Breast epithelium (tissue), 4 donors: ENCODE results near the gene COPG2. TPM values are rescaled to one million over a fixed set of nuclear protein-coding genes. Genes with fewer than 3 reads are reported as not detected.
A peak's percentile ranks its signal among the peaks of the same experiment; 100 is the strongest.

Experiments
- DNase-seq, 2 donors: peaks; one replicate each; pipeline ENCODE4 v3.0.0-alpha.2; 2019; ENCODE audit warnings: low spot score in 2 of 2
- H3K27ac ChIP-seq, 2 donors: fragments of 200-600 bp; sonication (generic) in 1 of 2; one replicate each; pipeline ENCODE4 v1.5.1; 2016 to 2019; ENCODE audit warnings: mild to moderate bottlenecking in 1 of 2
- H3K27me3 ChIP-seq, 2 donors: fragments of 200-600 bp; sonication (generic) in 1 of 2; one replicate each; pipeline versions ENCODE4 v1.5.1 to v1.6.0; 2017 to 2019; ENCODE audit warnings: control low read depth in 1 of 2, mild to moderate bottlenecking in 1 of 2
- H3K36me3 ChIP-seq: fragments of 200-600 bp; one replicate; pipeline ENCODE4 v1.5.1; 2019
- H3K4me1 ChIP-seq, 2 donors: fragments of 200-600 bp; sonication (generic); one replicate each; pipeline ENCODE4 v1.5.1; 2016 to 2019; ENCODE audit warnings: control low read depth in 1 of 2
- H3K4me3 ChIP-seq, 3 donors: fragments of 200-600 bp; sonication (generic); 1 replicate in 2 of 3; 2 replicates in 1 of 3; pipeline ENCODE4 v1.5.1; 2016 to 2019; ENCODE audit warnings: mild to moderate bottlenecking in 3 of 3, moderate library complexity in 2 of 3
- H3K9me3 ChIP-seq, 2 donors: fragments of 200-600 bp; sonication (generic) in 1 of 2; one replicate each; pipeline ENCODE4 v1.5.1; 2016 to 2019; ENCODE audit warnings: control low read depth in 1 of 2
- POLR2A ChIP-seq: fragments of 450-650 bp; IDR thresholded peaks from one replicate; pipeline ENCODE4 v1.6.1; 2016; ENCODE audit warnings: antibody characterized with exemption, mild to moderate bottlenecking, moderate library complexity
- POLR2AphosphoS5 ChIP-seq, 3 donors: sonication (generic); formaldehyde crosslinking; IDR thresholded peaks; one replicate each; pipeline ENCODE4 v1.6.1; 2017; ENCODE audit warnings: antibody characterized with exemption in 3 of 3
- intact Hi-C: fragments of 100-400 bp; cut with DNase I; formaldehyde crosslinking; loops from one replicate; pipeline ENCODE4 v1.15.1; 2023; ENCODE audit warnings: low total_unique reads
- total RNA-seq, 3 donors: library from RNA; depleted of rRNA; stranded (reverse); fragments of >200 nt; gene quantifications; one replicate each; pipeline ENCODE4 v1.1.0, GENCODE V29; 2016
- TF ChIP-seq, protein P1 (sequence below), 3 donors: fragments of 450-650 bp; IDR thresholded peaks; one replicate each; pipeline ENCODE4 v1.5.1; 2016 to 2017; ENCODE audit warnings: antibody characterized with exemption in 3 of 3, mild to moderate bottlenecking in 3 of 3, moderate library complexity in 3 of 3

The COPG2 gene
- total RNA-seq, 3 donors from 2014 or later, result 21.3 to 37.8 (median 27.2) TPM

- H3K27ac ChIP-seq, result peak overlapping the region; percentile 9 to 21
Observed at GRCh38 chr7:130493275-130493873, 175.2 kb downstream of the COPG2 start.

GRCh38 chr7:130492523-130493274 is 175.8 kb downstream of the COPG2 start:
- H3K27me3 ChIP-seq, result no peaks in the 10 kb centered on the region
- TF ChIP-seq POLR2A (no peak), POLR2AphosphoS5 (IDR thresholded peaks at IDR 0.05) (no peak)
- TF ChIP-seq, protein P1, sequence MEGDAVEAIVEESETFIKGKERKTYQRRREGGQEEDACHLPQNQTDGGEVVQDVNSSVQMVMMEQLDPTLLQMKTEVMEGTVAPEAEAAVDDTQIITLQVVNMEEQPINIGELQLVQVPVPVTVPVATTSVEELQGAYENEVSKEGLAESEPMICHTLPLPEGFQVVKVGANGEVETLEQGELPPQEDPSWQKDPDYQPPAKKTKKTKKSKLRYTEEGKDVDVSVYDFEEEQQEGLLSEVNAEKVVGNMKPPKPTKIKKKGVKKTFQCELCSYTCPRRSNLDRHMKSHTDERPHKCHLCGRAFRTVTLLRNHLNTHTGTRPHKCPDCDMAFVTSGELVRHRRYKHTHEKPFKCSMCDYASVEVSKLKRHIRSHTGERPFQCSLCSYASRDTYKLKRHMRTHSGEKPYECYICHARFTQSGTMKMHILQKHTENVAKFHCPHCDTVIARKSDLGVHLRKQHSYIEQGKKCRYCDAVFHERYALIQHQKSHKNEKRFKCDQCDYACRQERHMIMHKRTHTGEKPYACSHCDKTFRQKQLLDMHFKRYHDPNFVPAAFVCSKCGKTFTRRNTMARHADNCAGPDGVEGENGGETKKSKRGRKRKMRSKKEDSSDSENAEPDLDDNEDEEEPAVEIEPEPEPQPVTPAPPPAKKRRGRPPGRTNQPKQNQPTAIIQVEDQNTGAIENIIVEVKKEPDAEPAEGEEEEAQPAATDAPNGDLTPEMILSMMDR (IDR thresholded peaks at IDR 0.05), result no peak
- peak overlapping the region in 1 of 2 donors; percentile 21 for H3K27ac ChIP-seq
- no peak for DNase-seq
- H3K36me3 ChIP-seq, result no peaks in the 10 kb centered on the region
- H3K9me3 ChIP-seq, result no peaks in the 10 kb centered on the region
- intact Hi-C loops, result no loop called here
- peak overlapping the region; percentile 45 to 66 (median 59) for H3K4me3 ChIP-seq
- H3K4me1 ChIP-seq, result no peaks in the 10 kb centered on the region

More at GRCh38 chr7:130493275-130493873, 175.2 kb downstream of the COPG2 start:
- Histone ChIP-seq H3K9me3 (no peaks in the 10 kb centered on the region), H3K36me3 (no peaks in the 10 kb centered on the region), H3K27me3 (no peaks in the 10 kb centered on the region), H3K4me3 (peak overlapping the region; percentile 45 to 66 (median 59)), H3K4me1 (no peaks in the 10 kb centered on the region)
- DNase-seq, result no peak
- intact Hi-C loops, result no loop called here
- no peak for TF ChIP-seq POLR2A
- TF ChIP-seq, protein P1 (IDR thresholded peaks at IDR 0.05), result no peak

DNA sequence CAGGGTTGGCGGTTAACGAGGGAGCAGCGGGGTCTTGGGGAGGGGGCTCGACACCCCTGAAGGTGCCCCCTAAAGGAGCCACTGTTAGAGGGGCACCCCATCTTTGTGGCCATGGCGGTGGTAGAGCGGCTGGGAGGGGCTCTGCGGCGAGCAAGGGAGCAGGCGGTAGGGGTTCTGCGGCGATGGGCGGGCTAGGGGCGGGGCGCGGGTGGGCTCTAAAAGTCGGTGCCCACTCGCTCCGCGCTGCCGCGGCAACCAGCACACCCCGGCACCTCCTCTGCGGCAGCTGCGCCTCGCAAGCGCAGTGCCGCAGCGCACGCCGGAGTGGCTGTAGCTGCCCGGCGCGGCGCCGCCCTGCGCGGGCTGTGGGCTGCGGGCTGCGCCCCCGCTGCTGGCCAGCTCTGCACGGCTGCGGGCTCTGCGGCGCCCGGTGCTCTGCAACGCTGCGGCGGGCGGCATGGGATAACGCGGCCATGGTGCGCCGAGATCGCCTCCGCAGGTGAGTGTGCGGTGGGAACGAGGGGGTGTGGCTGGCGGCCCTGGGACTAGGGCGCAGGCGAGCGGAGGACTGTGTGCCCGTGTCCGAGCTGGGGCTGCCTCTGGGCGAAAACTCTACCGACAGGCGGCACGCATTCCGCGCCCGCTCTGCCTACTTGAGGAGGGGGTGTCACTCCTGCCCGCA is 176.6 kb downstream of the COPG2 start, which contains the start of gene MEST:
TSS of gene MEST (plus strand) at position 245 of the 682 bp plus-strand sequence. CDS start at position 474, 229 bp downstream.
- TF ChIP-seq POLR2A (no peak), POLR2AphosphoS5 (IDR thresholded peaks at IDR 0.05) (no peak)
- TF ChIP-seq, protein P1 (IDR thresholded peaks at IDR 0.05), result no peak
- Histone ChIP-seq H3K4me3 (peak within 1 kb of the TSS; percentile 45 to 66 (median 59)), H3K9me3 (no peaks in the 10 kb centered on the region), H3K27ac (peak within 1 kb of the TSS; percentile 23 to 55), H3K36me3 (no peaks in the 10 kb centered on the region), H3K4me1 (no peaks in the 10 kb centered on the region), H3K27me3 (no peaks in the 10 kb centered on the region)
- intact Hi-C loops, result no loop called here
- no peak for DNase-seq

GRCh38 chr7:130490888-130491804 is 177.4 kb downstream of the COPG2 start:
- no peak for DNase-seq
- peak overlapping the region; percentile 23 to 55 for H3K27ac ChIP-seq
- H3K27me3 ChIP-seq, result no peaks in the 10 kb centered on the region
- no peaks in the 10 kb centered on the region for H3K4me1 ChIP-seq
- no peaks in the 10 kb centered on the region for H3K9me3 ChIP-seq
- intact Hi-C loops, result no loop called here
- TF ChIP-seq POLR2AphosphoS5 (IDR thresholded peaks at IDR 0.05) (no peak), POLR2A (no peak)
- TF ChIP-seq, protein P1 (IDR thresholded peaks at IDR 0.05), result peak; percentile 48 to 71 (median 63)
- peak overlapping the region; percentile 45 to 66 (median 59) for H3K4me3 ChIP-seq
- no peaks in the 10 kb centered on the region for H3K36me3 ChIP-seq
